Neuron (in vitro differentiated cells): ENCODE results near the gene TMEM150B.

ENCODE experiments used
- H2AFZ ChIP-seq: one replicate; pipeline ENCODE4 v1.6.1; 2013; ENCODE audit warnings: low read depth, mild to moderate bottlenecking, inconsistent platforms, low read length, moderate library complexity
- H3K27me3 ChIP-seq: one replicate; pipeline ENCODE4 v1.6.1; 2013; ENCODE audit warnings: low read length; ENCODE audit not compliant: insufficient read depth
- H3K36me3 ChIP-seq: one replicate; pipeline ENCODE4 v1.6.1; 2013; ENCODE audit warnings: low read length; ENCODE audit not compliant: insufficient read depth
- H3K4me1 ChIP-seq: one replicate; pipeline ENCODE4 v1.6.1; 2013; ENCODE audit warnings: low read length; ENCODE audit not compliant: insufficient read depth
- H3K4me3 ChIP-seq: 2 replicates; pipeline ENCODE4 v1.5.1; 2013; ENCODE audit warnings: mild to moderate bottlenecking, low read length, moderate library complexity
- H3K9me3 ChIP-seq: one replicate; pipeline ENCODE4 v1.6.1; 2013; ENCODE audit warnings: low read length

TMEM150B gene

DNA sequence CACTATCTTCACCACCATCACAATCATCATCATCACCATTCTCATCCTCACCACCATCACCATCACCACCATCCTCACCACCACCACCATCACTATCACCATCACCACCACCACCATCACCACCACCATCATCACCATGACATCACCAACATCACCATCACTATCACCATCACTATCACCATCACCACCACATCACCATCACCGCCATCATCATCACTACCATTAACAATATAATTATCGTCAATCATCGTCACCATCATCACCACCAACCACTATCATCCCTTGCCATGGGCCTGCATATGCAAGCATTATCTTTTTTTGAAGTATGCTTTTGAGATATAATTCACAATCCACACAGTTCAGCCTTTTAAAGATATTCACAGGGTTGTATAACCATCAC, 58.7 kb downstream of the TMEM150B start:
- H3K36me3 ChIP-seq, result peaks cover 5% of the 10 kb centered on the region

DNA sequence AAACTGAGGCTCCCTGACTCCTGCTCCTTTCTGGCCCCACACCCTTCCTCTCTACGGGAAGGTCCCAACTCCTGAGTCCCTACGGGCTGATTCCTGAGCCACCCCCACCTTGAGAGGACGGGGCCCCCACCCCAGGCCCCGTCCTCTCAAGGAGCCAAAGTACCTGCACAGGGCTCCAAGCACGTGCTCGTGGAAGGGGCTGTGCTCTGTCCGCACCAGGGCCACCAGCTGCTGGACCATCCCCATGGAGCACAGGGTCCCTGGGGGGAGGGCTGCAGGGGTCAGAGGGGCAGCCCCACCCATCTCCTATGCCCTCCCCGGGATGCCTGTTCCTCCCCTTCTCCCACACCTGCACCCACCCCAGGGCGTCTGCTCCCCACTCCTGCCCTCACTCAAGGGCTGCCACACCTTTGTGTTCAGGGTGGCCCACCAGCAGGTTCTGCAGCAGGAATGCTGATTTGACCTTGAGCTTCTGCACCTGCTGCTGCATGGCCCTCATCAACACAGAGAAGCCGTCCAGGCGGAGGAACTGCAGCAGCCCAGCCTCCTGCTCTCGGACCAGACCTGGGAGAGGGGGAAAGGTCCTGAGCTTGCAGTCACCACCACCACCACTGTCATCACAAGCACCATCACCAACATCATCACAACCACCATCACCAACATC, 59.3 kb downstream of the TMEM150B start:
- no peaks in the 10 kb centered on the region for H3K4me1 ChIP-seq
- H3K4me3 ChIP-seq, result no peak overlapping the region
- H3K9me3 ChIP-seq, result peaks cover 3% of the 10 kb centered on the region

More for the DNA sequence above, 58.7 kb downstream of the TMEM150B start:
- H3K4me3 ChIP-seq, result no peak overlapping the region
- no peaks in the 10 kb centered on the region for H3K4me1 ChIP-seq
- no peaks in the 10 kb centered on the region for H3K27me3 ChIP-seq
- H3K9me3 ChIP-seq, result peaks cover 3% of the 10 kb centered on the region
- H2AFZ ChIP-seq, result no peak overlapping the region

DNA sequence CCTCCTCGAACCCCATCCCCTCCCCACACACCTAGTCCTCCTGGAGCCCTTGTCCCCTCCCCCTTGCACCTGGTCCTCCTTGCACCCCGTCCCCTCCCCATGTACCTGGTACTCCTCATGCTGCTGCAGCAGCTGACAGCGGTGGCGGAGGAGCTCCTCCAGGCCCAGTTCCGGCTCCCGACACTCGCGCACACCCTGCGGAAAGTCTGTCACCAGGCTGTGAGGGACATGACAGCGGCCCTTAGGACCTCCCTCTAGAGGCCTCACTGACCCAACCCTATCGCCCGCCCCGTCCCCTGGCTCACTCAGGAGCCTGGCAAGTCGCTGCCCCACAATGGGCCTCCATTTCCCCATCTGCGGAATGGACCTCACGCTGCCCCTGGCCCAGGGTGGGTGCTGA, 60.0 kb downstream of the TMEM150B start:
- peaks cover 3% of the 10 kb centered on the region for H3K9me3 ChIP-seq
- H3K4me1 ChIP-seq, result no peaks in the 10 kb centered on the region
- no peak overlapping the region for H3K4me3 ChIP-seq
- H3K36me3 ChIP-seq, result peaks cover 3% of the 10 kb centered on the region
- no peaks in the 10 kb centered on the region for H3K27me3 ChIP-seq
- H2AFZ ChIP-seq, result no peak overlapping the region

More for the DNA sequence above, 59.3 kb downstream of the TMEM150B start:
- Histone ChIP-seq H3K36me3 (peaks cover 5% of the 10 kb centered on the region), H3K27me3 (no peaks in the 10 kb centered on the region), H2AFZ (no peak overlapping the region)

DNA sequence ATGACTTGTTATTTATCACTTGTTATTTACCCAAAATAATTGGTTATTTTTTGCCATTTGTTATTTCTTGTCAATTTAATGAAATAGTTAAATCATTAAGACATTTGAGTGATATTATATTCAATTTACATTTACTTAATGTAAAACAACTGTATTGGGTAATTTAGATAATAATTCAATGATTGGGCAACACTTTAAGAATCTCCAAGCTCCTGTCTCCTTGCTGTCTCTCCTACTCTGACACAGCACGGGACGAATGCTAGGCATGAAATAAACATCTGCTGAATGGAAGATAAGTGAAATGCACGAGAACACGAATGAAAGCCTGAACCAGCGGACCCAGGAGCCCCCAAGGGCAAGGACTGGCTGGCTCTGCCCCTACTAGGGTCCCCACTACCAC, 60.6 kb downstream of the TMEM150B start:
- peaks cover 3% of the 10 kb centered on the region for H3K9me3 ChIP-seq
- H2AFZ ChIP-seq, result no peak overlapping the region
- H3K36me3 ChIP-seq, result peaks cover 2% of the 10 kb centered on the region

More for the DNA sequence above, 60.6 kb downstream of the TMEM150B start:
- no peak overlapping the region for H3K4me3 ChIP-seq
- no peaks in the 10 kb centered on the region for H3K27me3 ChIP-seq
- peaks cover 6% of the 10 kb centered on the region for H3K4me1 ChIP-seq
